OCI-LY1 (cell line): Measurements from ENCODE around the gene RWDD2A.

Experiments
- H2AFZ ChIP-seq: fragments of 200-600 bp; sonication (generic), shearing (Covaris generic); 2 replicates; pipeline ENCODE4 v1.6.0; 2014; ENCODE audit warnings: antibody characterized with exemption, mild to moderate bottlenecking, low read length
- H3F3A ChIP-seq: fragments of 200-600 bp; sonication (generic), shearing (Covaris generic); 2 replicates; pipeline ENCODE4 v1.6.0; 2014; ENCODE audit warnings: mild to moderate bottlenecking, antibody characterized with exemption, low read length, moderate library complexity; ENCODE audit not compliant: insufficient read depth
- H3K27ac ChIP-seq: fragments of 200-600 bp; sonication (generic); 2 replicates; pipeline ENCODE4 v1.5.1; 2014; ENCODE audit warnings: low read length, mixed run types, mild to moderate bottlenecking, low read depth; ENCODE audit not compliant: poor library complexity, severe bottlenecking
- H3K27me3 ChIP-seq: fragments of 200-600 bp; sonication (generic); 2 replicates; pipeline ENCODE4 v1.6.0; 2014; ENCODE audit warnings: antibody characterized with exemption, mild to moderate bottlenecking, low read length, moderate library complexity; ENCODE audit not compliant: insufficient read depth
- H3K36me3 ChIP-seq: fragments of 200-600 bp; sonication (generic); 2 replicates; pipeline ENCODE4 v1.6.1; 2014; ENCODE audit warnings: mild to moderate bottlenecking, antibody characterized with exemption, low read length, moderate library complexity, mixed read lengths; ENCODE audit not compliant: insufficient read depth
- H3K4me1 ChIP-seq: fragments of 200-600 bp; sonication (generic); 2 replicates; pipeline ENCODE4 v1.5.1; 2014; ENCODE audit warnings: mild to moderate bottlenecking, low read length, moderate library complexity; ENCODE audit not compliant: insufficient read depth, severe bottlenecking
- H3K4me2 ChIP-seq: fragments of 200-600 bp; sonication (generic), shearing (Covaris generic); 2 replicates; pipeline ENCODE4 v1.6.1; 2014; ENCODE audit warnings: low read length
- H3K4me3 ChIP-seq: fragments of 200-600 bp; sonication (generic); 2 replicates; pipeline ENCODE4 v1.5.1; 2014; ENCODE audit warnings: low read length, low read depth, mild to moderate bottlenecking, mixed read lengths; ENCODE audit not compliant: poor library complexity, severe bottlenecking
- H3K79me2 ChIP-seq: fragments of 200-600 bp; shearing (Covaris generic); 2 replicates; pipeline ENCODE4 v1.6.1; 2016; ENCODE audit warnings: mixed run types, low read length, mixed read lengths; ENCODE audit not compliant: insufficient read depth
- H3K9ac ChIP-seq: fragments of 200-600 bp; sonication (generic), shearing (Covaris generic); 2 replicates; pipeline ENCODE4 v1.6.1; 2014; ENCODE audit warnings: mild to moderate bottlenecking, low read length, mixed read lengths
- H3K9me2 ChIP-seq: fragments of 200-600 bp; sonication (generic), shearing (Covaris generic); 2 replicates; pipeline ENCODE4 v1.6.1; 2014; ENCODE audit warnings: low read depth, mild to moderate bottlenecking, low read length, mixed read lengths
- H3K9me3 ChIP-seq: fragments of 200-600 bp; shearing (Covaris generic); 2 replicates; pipeline ENCODE4 v1.6.1; 2014; ENCODE audit warnings: low read length, mixed read lengths
- H4K20me1 ChIP-seq: fragments of 200-600 bp; sonication (generic), shearing (Covaris generic); 2 replicates; pipeline ENCODE4 v1.6.0; 2016; ENCODE audit warnings: mild to moderate bottlenecking, low read length; ENCODE audit not compliant: insufficient read depth
- CTCF ChIP-seq: fragments of 200-600 bp; sonication (generic), shearing (Covaris generic); IDR thresholded peaks from 2 replicates; pipeline ENCODE4 v1.5.1; 2017; ENCODE audit warnings: mild to moderate bottlenecking, antibody characterized with exemption, low read length, moderate library complexity, mixed read lengths
- EZH2 ChIP-seq: fragments of 200-600 bp; sonication (generic), shearing (Covaris generic); IDR thresholded peaks from 2 replicates; pipeline ENCODE4 v1.8.0; 2017; ENCODE audit warnings: borderline replicate concordance, mixed run types, mild to moderate bottlenecking, antibody characterized with exemption, low read length, moderate library complexity, mixed read lengths

RWDD2A gene

GRCh38 chr6:83153883-83154521 is 39.2 kb upstream of the RWDD2A start:
- no peak overlapping the region for H3K27ac ChIP-seq
- no peak overlapping the region for H3K9ac ChIP-seq
- no peak for TF ChIP-seq EZH2
- no peak for TF ChIP-seq CTCF
- H4K20me1 ChIP-seq, result no peaks in the 10 kb centered on the region
- no peak overlapping the region for H2AFZ ChIP-seq
- no peaks in the 10 kb centered on the region for H3K9me2 ChIP-seq
- no peaks in the 10 kb centered on the region for H3F3A ChIP-seq
- H3K4me3 ChIP-seq, result no peak overlapping the region
- no peaks in the 10 kb centered on the region for H3K4me1 ChIP-seq
- no peaks in the 10 kb centered on the region for H3K79me2 ChIP-seq
- peaks cover 62% of the 10 kb centered on the region for H3K36me3 ChIP-seq
- H3K9me3 ChIP-seq, result no peaks in the 10 kb centered on the region
- no peaks in the 10 kb centered on the region for H3K27me3 ChIP-seq
- no peak overlapping the region for H3K4me2 ChIP-seq

DNA sequence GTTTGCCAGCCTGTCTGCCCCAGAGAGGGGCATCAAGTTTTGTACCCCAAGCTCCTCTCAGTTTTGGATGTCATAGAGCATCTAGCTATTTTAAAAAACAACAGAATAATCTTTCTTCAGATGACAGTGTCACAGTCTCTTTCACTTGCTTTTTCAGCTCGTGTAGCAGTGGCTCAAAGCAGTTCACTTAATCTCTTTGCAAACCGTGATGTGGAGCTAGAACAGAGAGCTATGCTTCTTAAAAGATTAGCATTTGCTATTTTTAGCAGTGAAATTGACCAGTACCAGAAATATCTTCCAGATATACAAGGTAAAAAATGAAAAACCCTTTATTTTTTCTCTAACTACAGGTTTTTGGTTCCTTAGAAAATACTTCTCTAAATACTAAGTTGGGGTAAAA is 37.4 kb upstream of the RWDD2A start:
- Histone ChIP-seq H3K36me3 (peaks cover 66% of the 10 kb centered on the region), H3K79me2 (no peaks in the 10 kb centered on the region)

DNA sequence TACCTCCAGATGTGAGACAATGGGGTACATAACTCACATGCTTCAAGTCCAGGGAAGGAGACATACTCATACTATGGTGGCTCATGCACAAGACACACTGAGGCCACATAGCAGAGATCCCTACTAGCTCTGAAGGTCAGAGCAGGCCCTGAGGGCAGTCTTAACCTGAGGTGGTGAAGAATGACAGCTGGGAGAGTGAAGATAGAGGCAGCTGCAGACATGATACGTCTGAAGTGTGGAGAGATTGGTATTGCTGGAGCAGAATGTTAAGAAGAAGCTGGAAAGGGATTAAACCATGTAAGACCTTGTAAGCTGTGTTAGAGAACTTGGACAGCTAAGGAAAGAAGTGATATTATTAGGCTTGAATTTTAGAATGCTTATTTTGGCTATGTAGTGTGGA is 33.0 kb upstream of the RWDD2A start:
- TF ChIP-seq EZH2 (no peak), CTCF (no peak)
- Histone ChIP-seq H3K9me2 (no peaks in the 10 kb centered on the region), H3K4me1 (no peaks in the 10 kb centered on the region), H3K36me3 (peaks cover 64% of the 10 kb centered on the region), H3F3A (no peaks in the 10 kb centered on the region), H4K20me1 (no peaks in the 10 kb centered on the region), H2AFZ (no peak overlapping the region), H3K4me2 (no peak overlapping the region), H3K4me3 (no peak overlapping the region), H3K79me2 (no peaks in the 10 kb centered on the region), H3K27me3 (no peaks in the 10 kb centered on the region), H3K9me3 (no peaks in the 10 kb centered on the region), H3K27ac (no peak overlapping the region), H3K9ac (no peak overlapping the region)

More for the DNA sequence above, 37.4 kb upstream of the RWDD2A start:
- Histone ChIP-seq H3K9ac (no peak overlapping the region), H3K9me3 (no peaks in the 10 kb centered on the region), H3K4me2 (no peak overlapping the region), H3F3A (no peaks in the 10 kb centered on the region), H3K27me3 (no peaks in the 10 kb centered on the region), H3K9me2 (no peaks in the 10 kb centered on the region), H3K4me1 (no peaks in the 10 kb centered on the region), H4K20me1 (no peaks in the 10 kb centered on the region), H2AFZ (no peak overlapping the region), H3K4me3 (no peak overlapping the region), H3K27ac (no peak overlapping the region)
- no peak for TF ChIP-seq CTCF
- TF ChIP-seq EZH2, result no peak
